Fibroblast of peridontal ligament (primary cell): ENCODE measurements around the gene ACTN3.
"Not testable (repeated sequence)": the region's sequence is repeated elsewhere in the genome, so short reads cannot be mapped to it uniquely, and the experiment has no call there.

Experiments
- DNase-seq: peaks from one replicate; pipeline ENCODE4 v3.0.0-alpha.2; 2010; ENCODE audit errors: extremely low read depth

ACTN3 gene

GRCh38 chr11:66564984-66565383 is 18.3 kb downstream of the ACTN3 start:
- no peak for DNase-seq

- no peak for DNase-seq
Measured at GRCh38 chr11:66566221-66566620, 19.5 kb downstream of the ACTN3 start.

GRCh38 chr11:66567787-66568123 is 21.1 kb downstream of the ACTN3 start:
- no peak for DNase-seq

- DNase-seq, result peak; percentile 57
Measured at GRCh38 chr11:66568124-66568916, 21.6 kb downstream of the ACTN3 start, which contains the start of gene CTSF. Gene CTSF (minus strand): TSS chr11:66568606. CDS start chr11:66568486, 120 bp downstream.

GRCh38 chr11:66569076-66569475 is 22.4 kb downstream of the ACTN3 start:
- DNase-seq, result no peak

GRCh38 chr11:66570079-66570849 is 23.6 kb downstream of the ACTN3 start:
- peak; percentile 7 for DNase-seq

GRCh38 chr11:66570850-66571180 is 24.1 kb downstream of the ACTN3 start:
- DNase-seq, result no peak

GRCh38 chr11:66579017-66579606 is 32.4 kb downstream of the ACTN3 start:
- peak; percentile 66 for DNase-seq

- no peak for DNase-seq
Measured at GRCh38 chr11:66580803-66581202, 34.1 kb downstream of the ACTN3 start.

- no peak for DNase-seq
Measured at GRCh38 chr11:66581261-66581660, 34.6 kb downstream of the ACTN3 start.

- DNase-seq, result not testable (repeated sequence)
Measured at GRCh38 chr11:66582565-66583147, 36.0 kb downstream of the ACTN3 start.

- not testable (repeated sequence) for DNase-seq
Measured at GRCh38 chr11:66585447-66585846, 38.7 kb downstream of the ACTN3 start.

GRCh38 chr11:66586136-66586535 is 39.4 kb downstream of the ACTN3 start:
- no peak for DNase-seq

- not testable (repeated sequence) for DNase-seq
Measured at GRCh38 chr11:66589315-66589714, 42.6 kb downstream of the ACTN3 start.

- DNase-seq, result no peak
Measured at GRCh38 chr11:66589996-66590675, 43.4 kb downstream of the ACTN3 start.

- DNase-seq, result no peak
Measured at GRCh38 chr11:66591175-66591574, 44.5 kb downstream of the ACTN3 start.

- DNase-seq, result peak; percentile 91
Measured at GRCh38 chr11:66592457-66593302, 46.0 kb downstream of the ACTN3 start, which contains the start of the genes CCDC87 and CCS. Gene CCDC87 (minus strand): TSS chr11:66593063. CDS start chr11:66593015, 48 bp downstream. Gene CCS (plus strand): TSS chr11:66593185. CDS start chr11:66593262, 77 bp downstream.

- no peak for DNase-seq
Measured at GRCh38 chr11:66593303-66593635, 46.6 kb downstream of the ACTN3 start.

- no peak for DNase-seq
Measured at GRCh38 chr11:66593650-66594049, 46.9 kb downstream of the ACTN3 start.

GRCh38 chr11:66595245-66595904 is 48.7 kb downstream of the ACTN3 start:
- DNase-seq, result peak; percentile 83
